HFFc6 (cell line): ENCODE data around the gene SMIM15. TPM values are rescaled to one million over a fixed set of nuclear protein-coding genes. Genes with fewer than 3 reads are reported as not detected.
A peak's percentile ranks its signal among the peaks of the same experiment; 100 is the strongest.

Experiments used
- DNase-seq: peaks from one replicate; pipeline ENCODE4 v3.0.0-alpha.2; 2018
- H3K27ac Mint-ChIP-seq: 2 replicates; pipeline ENCODE4 v1.8.0; 2020; ENCODE audit warnings: mild to moderate bottlenecking, mixed read lengths
- H3K27me3 Mint-ChIP-seq: 2 replicates; pipeline ENCODE4 v1.8.0; 2021; ENCODE audit warnings: mild to moderate bottlenecking, moderate library complexity, mixed read lengths; ENCODE audit not compliant: insufficient read depth
- H3K36me3 Mint-ChIP-seq: 2 replicates; pipeline ENCODE4 v1.8.0; 2021; ENCODE audit warnings: low read depth, mixed read lengths
- H3K4me1 Mint-ChIP-seq: 2 replicates; pipeline ENCODE4 v1.8.0; 2020; ENCODE audit warnings: low read depth, mixed read lengths
- H3K4me3 Mint-ChIP-seq: 2 replicates; pipeline ENCODE4 v1.8.0; 2020; ENCODE audit warnings: mild to moderate bottlenecking, moderate library complexity, mixed read lengths
- H3K9me3 Mint-ChIP-seq: 2 replicates; pipeline ENCODE4 v1.8.0; 2020; ENCODE audit warnings: mild to moderate bottlenecking, mixed read lengths
- CTCF ChIP-seq: fragments of 200-600 bp; sonication (generic); IDR thresholded peaks from 2 replicates; pipeline ENCODE4 v1.5.0; 2021; ENCODE audit warnings: antibody characterized with exemption, mild to moderate bottlenecking
- total RNA-seq, 6 experiments: library from RNA; stranded (reverse); fragmentation: NEBNext Ultra II Directional; extraction: Animal tissue kit (Norgen Biotek cat#: 25700); gene quantifications; 2 replicates in 1 of 6; 3 replicates in 5 of 6; pipeline ENCODE4 v1.2.3, GENCODE V29; 2021

SMIM15 gene
- total RNA-seq, 6 experiments from 2014 or later = 62.6 to 76.8 (median 68.6) TPM

- no peak overlapping the region for H3K27ac Mint-ChIP-seq
Measured at GRCh38 chr5:61160497-61160896, 1.8 kb downstream of the SMIM15 start.

GRCh38 chr5:61159836-61160235 is 2.4 kb downstream of the SMIM15 start:
- no peak overlapping the region for H3K4me3 Mint-ChIP-seq
- no peak overlapping the region; the same call in 1 of the 2 replicates for H3K27ac Mint-ChIP-seq
- DNase-seq = no peak

More at GRCh38 chr5:61160497-61160896, 1.8 kb downstream of the SMIM15 start:
- TF ChIP-seq CTCF = no peak
- peaks cover 57% of the 10 kb centered on the region for H3K36me3 Mint-ChIP-seq
- H3K27me3 Mint-ChIP-seq = no peaks in the 10 kb centered on the region; the same call in 1 of the 2 replicates
- no peaks in the 10 kb centered on the region for H3K9me3 Mint-ChIP-seq
- H3K4me1 Mint-ChIP-seq = peaks cover 45% of the 10 kb centered on the region
- peak overlapping the region; percentile 97 for H3K4me3 Mint-ChIP-seq
- DNase-seq = no peak

GRCh38 chr5:61159070-61159469 is 3.2 kb downstream of the SMIM15 start:
- TF ChIP-seq CTCF = peak; percentile 57
- peaks cover 42% of the 10 kb centered on the region for H3K4me1 Mint-ChIP-seq
- DNase-seq = no peak
- H3K9me3 Mint-ChIP-seq = no peaks in the 10 kb centered on the region
- H3K27me3 Mint-ChIP-seq = no peaks in the 10 kb centered on the region
- H3K36me3 Mint-ChIP-seq = peaks cover 71% of the 10 kb centered on the region
- H3K4me3 Mint-ChIP-seq = no peak overlapping the region
- no peak overlapping the region for H3K27ac Mint-ChIP-seq

More at GRCh38 chr5:61159836-61160235, 2.4 kb downstream of the SMIM15 start:
- Mint-ChIP-seq H3K9me3 (no peaks in the 10 kb centered on the region), H3K4me1 (peaks cover 45% of the 10 kb centered on the region), H3K27me3 (no peaks in the 10 kb centered on the region; the same call in 1 of the 2 replicates), H3K36me3 (peaks cover 64% of the 10 kb centered on the region)
- TF ChIP-seq CTCF = no peak

GRCh38 chr5:61151893-61152292 is 10.4 kb downstream of the SMIM15 start:
- Mint-ChIP-seq H3K4me1 (no peaks in the 10 kb centered on the region; the same call in 1 of the 2 replicates), H3K27ac (no peak overlapping the region), H3K36me3 (peaks cover 26% of the 10 kb centered on the region), H3K4me3 (no peak overlapping the region), H3K27me3 (no peaks in the 10 kb centered on the region), H3K9me3 (no peaks in the 10 kb centered on the region)
- no peak for DNase-seq
- no peak for TF ChIP-seq CTCF

- H3K4me1 Mint-ChIP-seq = no peaks in the 10 kb centered on the region; the same call in 1 of the 2 replicates
- no peak for DNase-seq
Measured at GRCh38 chr5:61148515-61148914, 13.8 kb downstream of the SMIM15 start.

More at GRCh38 chr5:61148515-61148914, 13.8 kb downstream of the SMIM15 start:
- no peaks in the 10 kb centered on the region for H3K9me3 Mint-ChIP-seq
- TF ChIP-seq CTCF = no peak
- no peaks in the 10 kb centered on the region for H3K27me3 Mint-ChIP-seq
- no peak overlapping the region for H3K27ac Mint-ChIP-seq
- no peak overlapping the region for H3K4me3 Mint-ChIP-seq
- H3K36me3 Mint-ChIP-seq = peaks cover 4% of the 10 kb centered on the region; the same call in 1 of the 2 replicates
